Sigmoid colon (tissue), 4 donors: ENCODE results near the gene LIMK2.

ENCODE experiments used
- CTCF ChIP-seq, 4 experiments: fragments of 450-650 bp in 3 of 4; fragments of 200-600 bp in 1 of 4; IDR thresholded peaks; one replicate each; pipeline ENCODE4 v1.5.1; 2016 to 2019; ENCODE audit warnings: antibody characterized with exemption in 4 of 4, mild to moderate bottlenecking in 3 of 4, moderate library complexity in 2 of 4
- EP300 ChIP-seq, 4 donors: sonication (generic); formaldehyde crosslinking; IDR thresholded peaks; one replicate each; pipeline ENCODE4 v1.6.1; 2017; ENCODE audit warnings: antibody characterized with exemption in 4 of 4
- POLR2A ChIP-seq, 2 donors: fragments of 450-650 bp; IDR thresholded peaks; one replicate each; pipeline ENCODE4 v1.6.1; 2016; ENCODE audit warnings: antibody characterized with exemption in 2 of 2, mild to moderate bottlenecking in 2 of 2, moderate library complexity in 2 of 2
- POLR2AphosphoS5 ChIP-seq, 4 donors: sonication (generic); formaldehyde crosslinking; IDR thresholded peaks; one replicate each; pipeline ENCODE4 v1.6.1; 2017; ENCODE audit warnings: antibody characterized with exemption in 4 of 4

- no peak for TF ChIP-seq CTCF (IDR thresholded peaks at IDR 0.05)
- no peak for TF ChIP-seq POLR2AphosphoS5 (IDR thresholded peaks at IDR 0.05)
- TF ChIP-seq POLR2A (IDR thresholded peaks at IDR 0.05) = no peak
- no peak for TF ChIP-seq EP300 (IDR thresholded peaks at IDR 0.05)
Observed at GRCh38 chr22:31185056-31185455, 27.0 kb upstream of the LIMK2 start.
